ENCODE measurements around the gene CMIP.

DNA sequence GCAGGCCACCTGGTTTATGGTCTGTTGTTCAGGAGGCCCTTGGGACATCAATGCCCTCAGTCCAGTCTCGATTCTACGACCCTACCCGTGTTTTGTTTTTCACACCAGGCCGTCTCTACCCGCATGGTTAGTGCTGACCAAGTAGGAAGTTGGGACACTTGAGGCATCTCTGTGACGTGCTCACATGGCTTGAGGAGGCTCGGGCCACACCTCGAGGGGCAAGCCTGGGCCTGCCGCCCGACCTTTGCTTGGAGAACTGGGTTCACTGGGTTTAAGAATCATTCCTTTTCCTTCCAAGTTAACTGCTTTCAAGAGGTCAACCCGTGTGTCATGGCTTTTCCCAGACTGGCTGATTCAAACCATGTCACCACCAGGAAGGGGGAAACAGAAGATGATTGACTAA is 86.8 kb downstream of the CMIP start:
- TF ChIP-seq, protein P1, sequence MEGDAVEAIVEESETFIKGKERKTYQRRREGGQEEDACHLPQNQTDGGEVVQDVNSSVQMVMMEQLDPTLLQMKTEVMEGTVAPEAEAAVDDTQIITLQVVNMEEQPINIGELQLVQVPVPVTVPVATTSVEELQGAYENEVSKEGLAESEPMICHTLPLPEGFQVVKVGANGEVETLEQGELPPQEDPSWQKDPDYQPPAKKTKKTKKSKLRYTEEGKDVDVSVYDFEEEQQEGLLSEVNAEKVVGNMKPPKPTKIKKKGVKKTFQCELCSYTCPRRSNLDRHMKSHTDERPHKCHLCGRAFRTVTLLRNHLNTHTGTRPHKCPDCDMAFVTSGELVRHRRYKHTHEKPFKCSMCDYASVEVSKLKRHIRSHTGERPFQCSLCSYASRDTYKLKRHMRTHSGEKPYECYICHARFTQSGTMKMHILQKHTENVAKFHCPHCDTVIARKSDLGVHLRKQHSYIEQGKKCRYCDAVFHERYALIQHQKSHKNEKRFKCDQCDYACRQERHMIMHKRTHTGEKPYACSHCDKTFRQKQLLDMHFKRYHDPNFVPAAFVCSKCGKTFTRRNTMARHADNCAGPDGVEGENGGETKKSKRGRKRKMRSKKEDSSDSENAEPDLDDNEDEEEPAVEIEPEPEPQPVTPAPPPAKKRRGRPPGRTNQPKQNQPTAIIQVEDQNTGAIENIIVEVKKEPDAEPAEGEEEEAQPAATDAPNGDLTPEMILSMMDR (conservative IDR thresholded peaks at IDR 0.05; ENCODE audit: low read length) = no peak
- no peak for TF ChIP-seq EZH2phosphoT487 (IDR thresholded peaks at IDR 0.05; ENCODE audit: borderline replicate concordance)

All from Loucy (cell line).